HG03439 (cell line): ENCODE measurements around the gene AGBL5.
"Not testable (repeated sequence)": the region's sequence is repeated elsewhere in the genome, so short reads cannot be mapped to it uniquely, and the experiment has no call there.

Experiments
- ATAC-seq: cut with Tn5 transposase; IDR thresholded peaks from one replicate; pipeline ENCODE4 v1.9.1; 2021; ENCODE audit warnings: mild to moderate bottlenecking, moderate library complexity; ENCODE audit not compliant: unreplicated experiment

Gene AGBL5

DNA sequence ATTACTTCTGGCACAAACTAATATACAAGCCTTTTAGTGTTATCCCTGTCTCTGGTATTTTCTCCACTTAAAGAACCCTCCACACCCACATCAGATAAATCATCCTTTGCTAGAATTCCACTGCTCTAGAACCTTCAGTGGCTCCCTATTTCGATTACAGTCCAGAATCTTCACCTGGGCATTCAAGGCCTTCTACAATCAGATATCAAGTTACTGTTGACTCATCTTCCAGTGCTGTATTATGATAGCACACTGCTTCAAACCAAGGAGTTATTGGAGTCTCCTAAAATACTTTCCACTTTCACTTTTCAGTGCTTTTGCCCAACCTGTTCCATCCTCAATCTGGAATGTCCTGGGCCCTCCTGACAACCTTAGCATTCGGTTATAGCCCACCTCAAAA is 64.1 kb downstream of the AGBL5 start:
- no peak for ATAC-seq

DNA sequence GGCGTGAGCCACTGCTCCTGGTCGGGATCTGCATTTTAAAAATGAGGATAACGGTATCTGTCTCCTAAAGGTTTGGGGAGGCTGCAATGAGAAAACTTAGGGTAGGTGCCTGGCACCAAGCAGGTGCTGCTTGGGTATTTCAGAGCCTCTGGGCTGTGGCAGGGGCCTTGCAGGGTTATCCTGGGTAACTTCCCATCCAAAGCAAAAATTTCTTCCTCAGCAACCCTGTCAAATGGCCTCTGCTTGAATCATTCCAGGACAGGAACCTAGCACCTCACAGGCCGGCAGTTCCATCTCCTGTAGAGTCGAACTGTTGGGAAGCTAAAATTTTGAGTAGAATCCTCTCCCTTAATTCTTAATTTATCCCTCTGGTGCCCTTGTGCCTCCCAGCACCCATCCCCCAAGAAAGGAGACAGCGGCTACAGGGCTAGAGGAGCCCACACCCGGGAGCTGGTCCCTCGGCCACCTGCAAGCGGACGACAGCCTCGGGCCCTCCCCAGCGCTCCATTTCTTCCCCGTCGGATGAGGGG is 66.6 kb downstream of the AGBL5 start:
- ATAC-seq: no peak

DNA sequence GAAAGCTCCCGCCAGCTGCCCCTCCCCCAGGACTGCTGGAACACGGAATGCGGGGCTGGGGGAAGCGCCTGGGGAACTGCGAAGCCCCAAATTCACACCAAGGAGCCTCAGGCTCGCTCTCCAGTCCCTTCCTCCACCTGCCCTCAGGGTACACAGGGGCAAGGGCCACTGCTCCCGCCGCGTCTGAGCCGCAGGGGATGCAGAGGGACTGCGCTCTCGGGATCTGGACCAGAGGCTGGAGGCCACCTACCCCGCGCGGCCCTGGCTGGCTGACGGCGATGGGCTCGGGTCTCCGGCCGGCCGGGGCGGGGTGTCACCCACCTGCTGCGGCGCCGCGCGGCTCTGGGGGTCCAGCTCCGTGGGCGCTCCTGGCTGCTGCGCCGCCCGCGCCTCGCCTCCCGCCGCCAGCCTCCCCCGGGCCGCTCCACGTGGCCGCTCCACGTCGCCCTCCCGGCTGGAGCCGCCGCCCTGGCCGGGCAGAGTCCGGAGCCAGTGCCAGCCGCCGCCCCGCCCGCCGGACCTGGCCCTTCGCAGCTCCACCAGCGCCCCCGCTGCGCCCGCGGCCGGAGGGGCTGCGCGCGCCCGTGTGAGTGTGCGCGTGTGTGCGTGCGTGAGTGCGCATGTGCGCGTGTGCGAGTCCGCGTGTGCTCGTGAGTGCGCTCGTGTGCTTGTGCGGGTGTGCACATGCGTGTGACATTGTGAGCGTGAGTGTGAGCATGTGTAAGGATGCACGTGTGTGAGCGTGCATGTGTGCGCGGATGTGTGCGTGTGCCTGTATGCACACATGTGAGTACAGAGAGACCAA is 67.3 kb downstream of the AGBL5 start, which contains the start of gene CGREF1:
CGREF1 (minus strand) TSS at position 604 of the 805 bp plus-strand sequence. CDS start 14,762 bp downstream, outside the sequence.
- no peak for ATAC-seq

DNA sequence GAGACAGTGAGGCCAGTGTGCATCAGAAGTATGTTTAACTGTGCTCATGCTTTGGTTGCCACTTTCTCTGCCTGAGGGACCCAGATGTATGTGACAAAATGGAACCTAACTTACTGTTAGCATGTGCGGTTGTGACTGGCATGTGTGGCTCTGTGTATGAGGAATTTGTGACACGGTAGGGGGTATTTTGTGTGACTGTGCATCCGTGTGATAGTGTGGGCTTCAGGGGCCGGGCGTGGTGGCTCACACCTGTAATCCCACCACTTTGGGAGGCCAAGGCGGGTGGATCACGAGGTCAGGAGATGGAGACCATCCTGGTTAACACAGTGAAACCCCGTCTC is 67.8 kb downstream of the AGBL5 start:
- ATAC-seq: not testable (repeated sequence)
